ENCODE data around the gene ADAMTS9.

DNA sequence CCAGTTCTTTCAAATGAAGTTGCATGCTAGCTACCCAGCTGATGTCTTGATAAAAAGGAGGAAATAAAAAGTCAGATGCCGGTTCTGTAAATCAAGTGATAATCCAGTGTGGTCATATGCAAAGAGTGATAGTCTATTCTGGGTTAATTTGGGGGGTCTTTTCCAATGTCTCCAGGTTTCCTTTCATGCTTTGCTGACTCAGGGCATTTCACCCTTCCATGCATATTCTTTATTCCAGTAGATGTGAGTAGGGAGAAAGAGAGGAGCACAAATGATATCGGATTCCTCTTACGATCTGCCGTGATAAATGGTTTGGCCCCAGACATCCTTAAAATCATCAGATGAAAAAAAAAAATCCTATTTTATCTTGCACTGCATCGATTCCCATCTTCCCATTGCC is 60.8 kb downstream of the ADAMTS9 start:
- TF ChIP-seq, protein P1, sequence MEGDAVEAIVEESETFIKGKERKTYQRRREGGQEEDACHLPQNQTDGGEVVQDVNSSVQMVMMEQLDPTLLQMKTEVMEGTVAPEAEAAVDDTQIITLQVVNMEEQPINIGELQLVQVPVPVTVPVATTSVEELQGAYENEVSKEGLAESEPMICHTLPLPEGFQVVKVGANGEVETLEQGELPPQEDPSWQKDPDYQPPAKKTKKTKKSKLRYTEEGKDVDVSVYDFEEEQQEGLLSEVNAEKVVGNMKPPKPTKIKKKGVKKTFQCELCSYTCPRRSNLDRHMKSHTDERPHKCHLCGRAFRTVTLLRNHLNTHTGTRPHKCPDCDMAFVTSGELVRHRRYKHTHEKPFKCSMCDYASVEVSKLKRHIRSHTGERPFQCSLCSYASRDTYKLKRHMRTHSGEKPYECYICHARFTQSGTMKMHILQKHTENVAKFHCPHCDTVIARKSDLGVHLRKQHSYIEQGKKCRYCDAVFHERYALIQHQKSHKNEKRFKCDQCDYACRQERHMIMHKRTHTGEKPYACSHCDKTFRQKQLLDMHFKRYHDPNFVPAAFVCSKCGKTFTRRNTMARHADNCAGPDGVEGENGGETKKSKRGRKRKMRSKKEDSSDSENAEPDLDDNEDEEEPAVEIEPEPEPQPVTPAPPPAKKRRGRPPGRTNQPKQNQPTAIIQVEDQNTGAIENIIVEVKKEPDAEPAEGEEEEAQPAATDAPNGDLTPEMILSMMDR (IDR thresholded peaks at IDR 0.05) = no peak
- no peak for TF ChIP-seq POLR2A (IDR thresholded peaks at IDR 0.05)

Measured in prostate gland (tissue), 2 donors.